ENCODE data around the gene SBF1. TPM values are rescaled to one million over a fixed set of nuclear protein-coding genes. Genes with fewer than 3 reads are reported as not detected.

SBF1 gene
- total RNA-seq, 1 donor from 2014 or later, result 37.3 TPM

- no peak overlapping the region for H3K27ac ChIP-seq
- no peak for DNase-seq (ENCODE audit: extremely low spot score in 2 of 2)
- no peak for TF ChIP-seq POLR2AphosphoS5 (IDR thresholded peaks at IDR 0.05; ENCODE audit: insufficient read depth in 1 of 2, low read depth in 1 of 2)
- TF ChIP-seq CTCF (IDR thresholded peaks at IDR 0.05), result no peak
- TF ChIP-seq POLR2A (IDR thresholded peaks at IDR 0.05), result no peak
- peaks cover 16% of the 10 kb centered on the region for H3K4me1 ChIP-seq
- H3K36me3 ChIP-seq, result peaks cover 0 to 16% of the 10 kb centered on the region in 2 donors
- H3K27me3 ChIP-seq, result no peaks in the 10 kb centered on the region
- no peak overlapping the region for H3K4me3 ChIP-seq
- H3K9me3 ChIP-seq, result no peaks in the 10 kb centered on the region
- intact Hi-C loops (cut with DNase I), result no loop called here
Observed at GRCh38 chr22:50513175-50513574, 38.3 kb upstream of the SBF1 start.

GRCh38 chr22:50508897-50509296 is 34.1 kb upstream of the SBF1 start:
- peak overlapping the region; percentile 79 for H3K27ac ChIP-seq
- intact Hi-C loops (cut with DNase I), result loop anchor here (5.0 kb wide), 1 partner anchor 572 kb away; no protein-coding TSS in a partner anchor
- H3K4me1 ChIP-seq, result peaks cover 49% of the 10 kb centered on the region
- no peaks in the 10 kb centered on the region for H3K27me3 ChIP-seq
- H3K36me3 ChIP-seq, result peaks cover 0 to 19% of the 10 kb centered on the region in 2 donors
- TF ChIP-seq CTCF (IDR thresholded peaks at IDR 0.05) (no peak), POLR2A (IDR thresholded peaks at IDR 0.05) (no peak), POLR2AphosphoS5 (IDR thresholded peaks at IDR 0.05; ENCODE audit: insufficient read depth in 1 of 2, low read depth in 1 of 2) (no peak)
- H3K4me3 ChIP-seq, result peak overlapping the region; percentile 65 to 76
- H3K9me3 ChIP-seq, result no peaks in the 10 kb centered on the region
- DNase-seq (ENCODE audit: extremely low spot score in 2 of 2), result no peak

- intact Hi-C loops (cut with DNase I), result loop anchor here (5.0 kb wide), 1 partner anchor 571 kb away; no protein-coding TSS in a partner anchor
- Histone ChIP-seq H3K27ac (peak within 1 kb of the TSS; percentile 90), H3K27me3 (no peaks in the 10 kb centered on the region), H3K4me3 (peak within 1 kb of the TSS; percentile 76 to 98), H3K36me3 (peaks cover 0 to 23% of the 10 kb centered on the region in 2 donors), H3K9me3 (no peaks in the 10 kb centered on the region), H3K4me1 (peaks cover 49% of the 10 kb centered on the region)
- TF ChIP-seq POLR2A (IDR thresholded peaks at IDR 0.05) (peak in 1 of 2 donors; percentile 82), CTCF (IDR thresholded peaks at IDR 0.05) (no peak), POLR2AphosphoS5 (IDR thresholded peaks at IDR 0.05; ENCODE audit: insufficient read depth in 1 of 2, low read depth in 1 of 2) (peak; percentile 90 to 95)
- no peak for DNase-seq (ENCODE audit: extremely low spot score in 2 of 2)
Observed at GRCh38 chr22:50507991-50508884, 33.4 kb upstream of the SBF1 start, which contains the start of gene NCAPH2. Gene NCAPH2 (plus strand): TSS chr22:50508224. CDS start chr22:50508338, 114 bp downstream.

GRCh38 chr22:50507421-50507990 is 32.7 kb upstream of the SBF1 start, which contains the start of gene LMF2:
Gene LMF2 (minus strand): TSS chr22:50507702. CDS start chr22:50507675, 27 bp downstream.
- intact Hi-C loops (cut with DNase I), result loop anchor here (5.0 kb wide), 1 partner anchor 570 kb away; no protein-coding TSS in a partner anchor
- TF ChIP-seq CTCF (IDR thresholded peaks at IDR 0.05) (no peak), POLR2A (IDR thresholded peaks at IDR 0.05) (peak in 1 of 2 donors; percentile 20), POLR2AphosphoS5 (IDR thresholded peaks at IDR 0.05; ENCODE audit: insufficient read depth in 1 of 2, low read depth in 1 of 2) (peak in 1 of 2 donors; percentile 68)
- no peaks in the 10 kb centered on the region for H3K9me3 ChIP-seq
- peak within 1 kb of the TSS; percentile 90 for H3K27ac ChIP-seq
- DNase-seq (ENCODE audit: extremely low spot score in 2 of 2), result no peak
- no peaks in the 10 kb centered on the region for H3K27me3 ChIP-seq
- peaks cover 49% of the 10 kb centered on the region for H3K4me1 ChIP-seq
- H3K4me3 ChIP-seq, result peak within 1 kb of the TSS; percentile 76 to 98
- H3K36me3 ChIP-seq, result peaks cover 0 to 31% of the 10 kb centered on the region in 2 donors

Data from vagina (tissue), 2 donors.